Measurements from ENCODE around the gene AMDHD2. TPM values are rescaled to one million over a fixed set of nuclear protein-coding genes. Genes with fewer than 3 reads are reported as not detected.

The AMDHD2 gene
- total and polyA plus RNA-seq, 2 of the 13 experiments (the other 11 are each of a cell fraction or from before 2014, with no cell fraction given) = 33.5 to 39.1 TPM

DNA sequence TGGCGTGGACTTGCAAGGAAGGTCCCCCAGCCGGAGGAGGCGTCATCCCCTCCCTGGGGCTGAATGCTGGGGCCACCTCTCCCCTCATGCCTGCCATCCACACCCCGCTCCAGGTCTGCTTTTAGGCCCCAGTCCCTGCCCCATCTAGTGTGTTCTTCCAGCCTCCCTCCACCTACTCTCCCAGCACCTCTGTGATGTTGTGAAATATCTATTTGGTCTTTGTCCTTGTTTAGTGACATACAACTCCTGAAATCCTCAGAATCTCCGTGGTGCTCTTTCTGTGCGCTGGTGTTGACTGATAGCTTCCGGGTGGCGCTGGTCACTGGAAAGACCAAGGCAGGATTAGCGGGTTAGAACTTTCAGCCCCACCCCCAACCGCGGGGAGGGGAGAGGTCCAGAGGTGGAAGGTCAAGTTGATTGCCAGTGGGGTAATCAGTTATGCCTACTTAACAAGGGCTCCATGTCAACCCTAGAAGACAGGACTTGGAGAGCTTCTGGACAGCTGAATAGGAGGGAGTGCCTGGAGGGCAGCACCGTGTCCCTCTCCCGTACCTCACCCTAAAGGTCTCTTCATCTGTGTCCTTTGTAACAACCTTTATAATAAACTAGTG is 35.2 kb upstream of the AMDHD2 start (continued):
- TF ChIP-seq, protein P1, sequence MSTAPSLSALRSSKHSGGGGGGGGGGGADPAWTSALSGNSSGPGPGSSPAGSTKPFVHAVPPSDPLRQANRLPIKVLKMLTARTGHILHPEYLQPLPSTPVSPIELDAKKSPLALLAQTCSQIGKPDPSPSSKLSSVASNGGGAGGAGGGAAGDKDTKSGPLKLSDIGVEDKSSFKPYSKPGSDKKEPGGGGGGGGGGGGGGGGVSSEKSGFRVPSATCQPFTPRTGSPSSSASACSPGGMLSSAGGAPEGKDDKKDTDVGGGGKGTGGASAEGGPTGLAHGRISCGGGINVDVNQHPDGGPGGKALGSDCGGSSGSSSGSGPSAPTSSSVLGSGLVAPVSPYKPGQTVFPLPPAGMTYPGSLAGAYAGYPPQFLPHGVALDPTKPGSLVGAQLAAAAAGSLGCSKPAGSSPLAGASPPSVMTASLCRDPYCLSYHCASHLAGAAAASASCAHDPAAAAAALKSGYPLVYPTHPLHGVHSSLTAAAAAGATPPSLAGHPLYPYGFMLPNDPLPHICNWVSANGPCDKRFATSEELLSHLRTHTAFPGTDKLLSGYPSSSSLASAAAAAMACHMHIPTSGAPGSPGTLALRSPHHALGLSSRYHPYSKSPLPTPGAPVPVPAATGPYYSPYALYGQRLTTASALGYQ (CRISPR knock-in tag; IDR thresholded peaks at IDR 0.05) = no peak; the same call in 1 of the 2 replicates
- TF ChIP-seq STAG1 (CRISPR knock-in tag; IDR thresholded peaks at IDR 0.05) = no peak
- TF ChIP-seq ZSCAN29 (CRISPR knock-in tag; conservative IDR thresholded peaks at IDR 0.05) = no peak
- no peak for TF ChIP-seq RORA (CRISPR knock-in tag; IDR thresholded peaks at IDR 0.05)
- no peak for TF ChIP-seq FOXA1 (IDR thresholded peaks at IDR 0.05)
- peak; percentile 83 for TF ChIP-seq FOXA1 (CRISPR knock-in tag; IDR thresholded peaks at IDR 0.05)
- no peak for TF ChIP-seq MTA3 (CRISPR knock-in tag; IDR thresholded peaks at IDR 0.05)
- TF ChIP-seq, protein P2, sequence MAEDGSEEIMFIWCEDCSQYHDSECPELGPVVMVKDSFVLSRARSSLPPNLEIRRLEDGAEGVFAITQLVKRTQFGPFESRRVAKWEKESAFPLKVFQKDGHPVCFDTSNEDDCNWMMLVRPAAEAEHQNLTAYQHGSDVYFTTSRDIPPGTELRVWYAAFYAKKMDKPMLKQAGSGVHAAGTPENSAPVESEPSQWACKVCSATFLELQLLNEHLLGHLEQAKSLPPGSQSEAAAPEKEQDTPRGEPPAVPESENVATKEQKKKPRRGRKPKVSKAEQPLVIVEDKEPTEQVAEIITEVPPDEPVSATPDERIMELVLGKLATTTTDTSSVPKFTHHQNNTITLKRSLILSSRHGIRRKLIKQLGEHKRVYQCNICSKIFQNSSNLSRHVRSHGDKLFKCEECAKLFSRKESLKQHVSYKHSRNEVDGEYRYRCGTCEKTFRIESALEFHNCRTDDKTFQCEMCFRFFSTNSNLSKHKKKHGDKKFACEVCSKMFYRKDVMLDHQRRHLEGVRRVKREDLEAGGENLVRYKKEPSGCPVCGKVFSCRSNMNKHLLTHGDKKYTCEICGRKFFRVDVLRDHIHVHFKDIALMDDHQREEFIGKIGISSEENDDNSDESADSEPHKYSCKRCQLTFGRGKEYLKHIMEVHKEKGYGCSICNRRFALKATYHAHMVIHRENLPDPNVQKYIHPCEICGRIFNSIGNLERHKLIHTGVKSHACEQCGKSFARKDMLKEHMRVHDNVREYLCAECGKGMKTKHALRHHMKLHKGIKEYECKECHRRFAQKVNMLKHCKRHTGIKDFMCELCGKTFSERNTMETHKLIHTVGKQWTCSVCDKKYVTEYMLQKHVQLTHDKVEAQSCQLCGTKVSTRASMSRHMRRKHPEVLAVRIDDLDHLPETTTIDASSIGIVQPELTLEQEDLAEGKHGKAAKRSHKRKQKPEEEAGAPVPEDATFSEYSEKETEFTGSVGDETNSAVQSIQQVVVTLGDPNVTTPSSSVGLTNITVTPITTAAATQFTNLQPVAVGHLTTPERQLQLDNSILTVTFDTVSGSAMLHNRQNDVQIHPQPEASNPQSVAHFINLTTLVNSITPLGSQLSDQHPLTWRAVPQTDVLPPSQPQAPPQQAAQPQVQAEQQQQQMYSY (CRISPR knock-in tag; IDR thresholded peaks at IDR 0.05) = no peak
